ENCODE measurements around the gene ZNF563.

- TF ChIP-seq POLR2A (IDR thresholded peaks at IDR 0.05) (no peak), EP300 (IDR thresholded peaks at IDR 0.05) (no peak), CTCF (IDR thresholded peaks at IDR 0.05) (no peak), POLR2AphosphoS5 (IDR thresholded peaks at IDR 0.05) (no peak)
Measured at GRCh38 chr19:12346896-12347295, 13.5 kb upstream of the ZNF563 start.
